Measurements from ENCODE around the gene DVL3.

The DVL3 gene

GRCh38 chr3:184193991-184194539 is 38.9 kb downstream of the DVL3 start:
- Histone ChIP-seq H3K4me1 (ENCODE audit: control insufficient read depth, insufficient read depth, low read depth, low read length) (peaks cover 2% of the 10 kb centered on the region), H2AK5ac (ENCODE audit: low read length, severe bottlenecking) (no peak overlapping the region), H2BK12ac (ENCODE audit: low read length in 2 of 2) (no peak overlapping the region), H3K4me3 (ENCODE audit: insufficient read depth in 1 of 2, low read depth in 1 of 2, low read length in 2 of 2) (no peak overlapping the region), H3K9ac (ENCODE audit: low read length) (no peak overlapping the region), H3K9me3 (ENCODE audit: control insufficient read depth, low read length) (no peaks in the 10 kb centered on the region), H3K27ac (ENCODE audit: low read length, poor library complexity, severe bottlenecking) (no peak overlapping the region), H3K36me3 (ENCODE audit: control insufficient read depth in 1 of 2, insufficient read depth in 2 of 2, low read depth in 1 of 2, low read length in 2 of 2) (peaks cover 64 to 77% of the 10 kb centered on the region in 2 experiments), H3K4ac (ENCODE audit: low read depth in 1 of 2, low read length in 2 of 2) (peak overlapping the region in 1 of 2 experiments; percentile 5), H2AFZ (ENCODE audit: low read depth, low read length) (no peak overlapping the region), H4K91ac (ENCODE audit: low read length) (no peak overlapping the region), H2BK120ac (ENCODE audit: low read depth, low read length) (no peak overlapping the region), H4K8ac (ENCODE audit: low read length) (peak overlapping the region; percentile 45), H3K79me1 (replicated peaks; ENCODE audit: low read length, poor library complexity, severe bottlenecking) (peaks cover 21% of the 10 kb centered on the region), H3K4me2 (ENCODE audit: low read length, poor library complexity, severe bottlenecking) (no peak overlapping the region), H3K14ac (ENCODE audit: low read length in 2 of 2) (no peak overlapping the region), H3K18ac (ENCODE audit: low read depth in 1 of 2, low read length in 2 of 2) (no peak overlapping the region), H3K27me3 (ENCODE audit: control insufficient read depth in 1 of 2, insufficient read depth in 1 of 2, low read length in 2 of 2) (no peaks in the 10 kb centered on the region), H2BK15ac (ENCODE audit: low read depth, poor library complexity, severe bottlenecking) (no peak overlapping the region), H3K23ac (ENCODE audit: low read length in 2 of 2) (no peak overlapping the region), H2BK5ac (ENCODE audit: low read depth, low read length, poor library complexity, severe bottlenecking) (no peak overlapping the region)
- WGBS: 95% methylated on average over 8 of the region's 9 CpGs
- DNase-seq: no peak

- Histone ChIP-seq H3K14ac (ENCODE audit: low read length in 2 of 2) (no peak overlapping the region), H2BK15ac (ENCODE audit: low read depth, poor library complexity, severe bottlenecking) (no peak overlapping the region), H2AFZ (ENCODE audit: low read depth, low read length) (no peak overlapping the region), H2BK120ac (ENCODE audit: low read depth, low read length) (no peak overlapping the region), H3K23ac (ENCODE audit: low read length in 2 of 2) (no peak overlapping the region), H3K4ac (ENCODE audit: low read depth in 1 of 2, low read length in 2 of 2) (no peak overlapping the region), H3K36me3 (ENCODE audit: control insufficient read depth in 1 of 2, insufficient read depth in 2 of 2, low read depth in 1 of 2, low read length in 2 of 2) (peaks cover 48 to 52% of the 10 kb centered on the region in 2 experiments), H4K8ac (ENCODE audit: low read length) (no peak overlapping the region), H2BK5ac (ENCODE audit: low read depth, low read length, poor library complexity, severe bottlenecking) (no peak overlapping the region), H2BK12ac (ENCODE audit: low read length in 2 of 2) (no peak overlapping the region), H3K27me3 (ENCODE audit: control insufficient read depth in 1 of 2, insufficient read depth in 1 of 2, low read length in 2 of 2) (no peaks in the 10 kb centered on the region), H3K9me3 (ENCODE audit: control insufficient read depth, low read length) (no peaks in the 10 kb centered on the region), H3K4me1 (ENCODE audit: control insufficient read depth, insufficient read depth, low read depth, low read length) (peaks cover 2% of the 10 kb centered on the region), H3K79me1 (replicated peaks; ENCODE audit: low read length, poor library complexity, severe bottlenecking) (peaks cover 10% of the 10 kb centered on the region), H3K27ac (ENCODE audit: low read length, poor library complexity, severe bottlenecking) (no peak overlapping the region), H3K4me2 (ENCODE audit: low read length, poor library complexity, severe bottlenecking) (no peak overlapping the region), H3K4me3 (ENCODE audit: insufficient read depth in 1 of 2, low read depth in 1 of 2, low read length in 2 of 2) (no peak overlapping the region), H3K18ac (ENCODE audit: low read depth in 1 of 2, low read length in 2 of 2) (no peak overlapping the region), H2AK5ac (ENCODE audit: low read length, severe bottlenecking) (no peak overlapping the region), H3K9ac (ENCODE audit: low read length) (no peak overlapping the region), H4K91ac (ENCODE audit: low read length) (no peak overlapping the region)
- 94% methylated on average over 6 of the region's 6 CpGs for WGBS
- DNase-seq: no peak
Observed at GRCh38 chr3:184196536-184196935, 41.4 kb downstream of the DVL3 start.

- Histone ChIP-seq H3K27ac (ENCODE audit: low read length, poor library complexity, severe bottlenecking) (no peak overlapping the region), H2BK15ac (ENCODE audit: low read depth, poor library complexity, severe bottlenecking) (no peak overlapping the region), H2AK5ac (ENCODE audit: low read length, severe bottlenecking) (no peak overlapping the region), H2AFZ (ENCODE audit: low read depth, low read length) (no peak overlapping the region), H3K14ac (ENCODE audit: low read length in 2 of 2) (no peak overlapping the region), H3K36me3 (ENCODE audit: control insufficient read depth in 1 of 2, insufficient read depth in 2 of 2, low read depth in 1 of 2, low read length in 2 of 2) (peaks cover 32% of the 10 kb centered on the region in 2 experiments), H2BK120ac (ENCODE audit: low read depth, low read length) (no peak overlapping the region), H3K9me3 (ENCODE audit: control insufficient read depth, low read length) (no peaks in the 10 kb centered on the region), H3K4me3 (ENCODE audit: insufficient read depth in 1 of 2, low read depth in 1 of 2, low read length in 2 of 2) (no peak overlapping the region), H3K4me2 (ENCODE audit: low read length, poor library complexity, severe bottlenecking) (no peak overlapping the region), H3K4me1 (ENCODE audit: control insufficient read depth, insufficient read depth, low read depth, low read length) (peaks cover 2% of the 10 kb centered on the region), H3K9ac (ENCODE audit: low read length) (no peak overlapping the region), H4K8ac (ENCODE audit: low read length) (no peak overlapping the region), H3K23ac (ENCODE audit: low read length in 2 of 2) (no peak overlapping the region), H2BK12ac (ENCODE audit: low read length in 2 of 2) (no peak overlapping the region), H3K4ac (ENCODE audit: low read depth in 1 of 2, low read length in 2 of 2) (no peak overlapping the region), H3K18ac (ENCODE audit: low read depth in 1 of 2, low read length in 2 of 2) (no peak overlapping the region), H4K91ac (ENCODE audit: low read length) (no peak overlapping the region), H3K79me1 (replicated peaks; ENCODE audit: low read length, poor library complexity, severe bottlenecking) (peaks cover 3% of the 10 kb centered on the region), H2BK5ac (ENCODE audit: low read depth, low read length, poor library complexity, severe bottlenecking) (no peak overlapping the region), H3K27me3 (ENCODE audit: control insufficient read depth in 1 of 2, insufficient read depth in 1 of 2, low read length in 2 of 2) (peaks cover 5 to 6% of the 10 kb centered on the region in 2 experiments)
- WGBS: 91% methylated on average over 9 of the region's 9 CpGs
- DNase-seq: no peak
Observed at GRCh38 chr3:184198509-184198908, 43.3 kb downstream of the DVL3 start.

- no peaks in the 10 kb centered on the region for H3K79me1 ChIP-seq (replicated peaks; ENCODE audit: low read length, poor library complexity, severe bottlenecking)
Observed at GRCh38 chr3:184200825-184201224, 45.6 kb downstream of the DVL3 start.

More at GRCh38 chr3:184200825-184201224, 45.6 kb downstream of the DVL3 start:
- no peak overlapping the region for H3K4me2 ChIP-seq (ENCODE audit: low read length, poor library complexity, severe bottlenecking)
- no peak overlapping the region for H3K9ac ChIP-seq (ENCODE audit: low read length)
- H2BK15ac ChIP-seq (ENCODE audit: low read depth, poor library complexity, severe bottlenecking): no peak overlapping the region
- H3K14ac ChIP-seq (ENCODE audit: low read length in 2 of 2): no peak overlapping the region
- peaks cover 2% of the 10 kb centered on the region for H3K4me1 ChIP-seq (ENCODE audit: control insufficient read depth, insufficient read depth, low read depth, low read length)
- no peak overlapping the region for H3K18ac ChIP-seq (ENCODE audit: low read depth in 1 of 2, low read length in 2 of 2)
- no peak for DNase-seq
- H3K27me3 ChIP-seq (ENCODE audit: control insufficient read depth in 1 of 2, insufficient read depth in 1 of 2, low read length in 2 of 2): peaks cover 9 to 12% of the 10 kb centered on the region in 2 experiments
- no peak overlapping the region for H2AK5ac ChIP-seq (ENCODE audit: low read length, severe bottlenecking)
- H3K27ac ChIP-seq (ENCODE audit: low read length, poor library complexity, severe bottlenecking): no peak overlapping the region
- H2BK5ac ChIP-seq (ENCODE audit: low read depth, low read length, poor library complexity, severe bottlenecking): no peak overlapping the region
- H3K4ac ChIP-seq (ENCODE audit: low read depth in 1 of 2, low read length in 2 of 2): no peak overlapping the region
- peaks cover 9 to 10% of the 10 kb centered on the region in 2 experiments for H3K36me3 ChIP-seq (ENCODE audit: control insufficient read depth in 1 of 2, insufficient read depth in 2 of 2, low read depth in 1 of 2, low read length in 2 of 2)
- H4K91ac ChIP-seq (ENCODE audit: low read length): no peak overlapping the region
- H2BK120ac ChIP-seq (ENCODE audit: low read depth, low read length): no peak overlapping the region
- H3K4me3 ChIP-seq (ENCODE audit: insufficient read depth in 1 of 2, low read depth in 1 of 2, low read length in 2 of 2): no peak overlapping the region
- no peak overlapping the region for H3K23ac ChIP-seq (ENCODE audit: low read length in 2 of 2)
- no peaks in the 10 kb centered on the region for H3K9me3 ChIP-seq (ENCODE audit: control insufficient read depth, low read length)
- no peak overlapping the region for H4K8ac ChIP-seq (ENCODE audit: low read length)
- no peak overlapping the region for H2BK12ac ChIP-seq (ENCODE audit: low read length in 2 of 2)
- no peak overlapping the region for H2AFZ ChIP-seq (ENCODE audit: low read depth, low read length)

All from mesenchymal stem cell (in vitro differentiated cells and primary cell).